GOT3 (cell line): ENCODE data around the gene RGS9.
"Not testable (repeated sequence)": the region's sequence is repeated elsewhere in the genome, so short reads cannot be mapped to it uniquely, and the experiment has no call there.

Source experiments
- DNase-seq: peaks from one replicate; lab custom pipeline; 2025; ENCODE audit warnings: mixed read lengths; lab: John Stamatoyannopoulos, UW

The RGS9 gene

GRCh38 chr17:65156835-65157565, 19.8 kb downstream of the RGS9 start:
- DNase-seq, result no peak

- DNase-seq, result no peak
These were observed 20.9 kb downstream of the RGS9 start for GRCh38 chr17:65158041-65158440.

DNA sequence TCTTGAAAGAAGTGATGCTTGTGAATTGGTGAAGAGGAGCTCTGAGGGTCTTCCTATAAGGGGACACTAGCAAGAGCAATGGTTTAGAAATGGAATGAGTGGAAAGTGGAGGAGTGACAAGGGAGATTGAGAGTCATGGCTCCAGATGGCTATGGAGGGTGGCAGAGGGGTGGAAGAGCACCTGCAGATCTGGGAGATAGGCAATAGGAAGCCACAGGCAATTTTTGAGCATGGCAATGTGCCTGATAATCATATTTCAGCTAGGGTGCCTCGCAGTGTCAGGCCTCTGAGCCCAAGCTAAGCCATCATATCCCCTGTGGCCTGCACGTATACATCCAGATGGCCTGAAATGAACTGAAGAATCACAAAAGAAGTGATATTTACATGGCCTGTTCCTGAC, 21.5 kb downstream of the RGS9 start:
- no peak for DNase-seq

DNA sequence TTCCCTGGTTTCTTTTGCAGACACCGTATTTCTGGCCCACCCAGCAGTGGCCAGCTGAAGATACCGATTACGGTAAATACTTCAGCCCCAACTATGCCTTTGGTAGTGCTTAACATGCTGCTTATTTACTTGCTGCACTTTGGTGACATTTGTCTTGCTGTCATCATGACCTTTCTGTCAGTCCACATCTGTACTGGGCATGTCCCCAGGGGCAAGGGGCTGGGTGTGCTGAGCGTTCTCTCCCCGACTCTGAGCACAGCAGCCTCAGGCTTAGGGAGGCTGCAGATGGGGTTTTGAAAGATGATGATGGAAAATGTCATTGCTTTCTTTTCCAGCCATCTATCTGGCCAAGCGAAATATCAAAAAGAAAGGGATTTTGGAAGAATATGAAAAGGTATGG, 23.3 kb downstream of the RGS9 start:
- no peak for DNase-seq

GRCh38 chr17:65163990-65164495, 26.9 kb downstream of the RGS9 start:
- DNase-seq, result no peak

GRCh38 chr17:65166787-65167186, 29.6 kb downstream of the RGS9 start:
- DNase-seq, result no peak

DNA sequence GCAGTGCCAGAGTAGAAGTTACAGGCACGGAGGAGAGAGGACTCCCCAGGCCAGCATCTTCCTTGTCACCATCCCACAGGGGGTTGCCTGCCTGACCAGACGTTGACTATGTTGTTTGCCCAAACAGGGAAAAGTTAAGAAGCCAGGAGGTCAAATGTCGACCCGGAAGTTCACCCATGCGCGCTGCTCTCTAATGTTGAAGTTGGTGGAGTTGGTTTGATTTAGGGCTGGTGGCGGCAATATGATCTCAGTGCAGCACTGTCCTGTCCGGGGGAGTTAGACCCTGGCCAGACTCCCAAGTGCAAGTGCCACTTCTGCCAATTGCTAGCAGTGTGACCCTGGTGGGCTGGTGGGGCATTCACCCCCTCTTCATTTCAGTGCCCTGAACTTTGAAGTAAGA, 30.4 kb downstream of the RGS9 start:
- DNase-seq, result no peak

DNA sequence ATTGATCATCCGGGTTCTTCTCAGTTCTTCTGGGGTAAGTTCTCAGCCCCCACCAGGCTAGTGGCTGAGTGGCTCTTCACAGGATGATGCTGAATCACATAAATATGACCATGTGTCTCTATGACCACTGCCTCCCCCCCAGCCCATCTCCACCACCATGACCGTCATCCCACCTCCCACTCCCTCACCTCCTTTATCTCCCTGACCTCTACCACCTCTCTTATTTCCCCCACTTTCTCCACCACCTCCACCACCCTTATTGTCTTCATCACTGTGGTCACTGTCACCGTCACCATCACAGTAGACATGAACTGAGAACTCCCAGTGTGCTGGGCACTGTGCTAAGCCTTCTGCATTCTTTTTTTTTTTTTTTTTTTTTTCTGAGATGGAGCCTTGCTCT, 32.5 kb downstream of the RGS9 start:
- no peak for DNase-seq

DNA sequence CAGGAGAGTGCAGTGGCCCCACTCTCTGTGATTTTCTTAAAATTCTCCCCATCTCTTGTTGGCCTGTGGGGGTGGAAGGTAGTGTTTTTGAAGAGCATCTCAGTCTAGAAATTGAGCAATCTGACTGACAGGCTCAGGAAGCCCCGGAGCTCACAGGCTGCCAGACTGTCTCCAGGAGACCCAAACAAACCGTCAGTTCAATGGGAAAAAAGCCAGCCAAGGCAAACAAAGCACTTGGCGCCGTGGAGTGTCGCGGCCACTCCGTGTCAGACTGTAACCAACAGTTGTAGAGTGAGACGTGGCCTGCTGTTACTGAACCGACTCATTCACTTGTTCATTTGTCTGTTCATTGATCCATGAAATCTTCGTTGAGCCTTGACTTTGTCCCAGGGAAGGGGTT, 33.7 kb downstream of the RGS9 start:
- DNase-seq, result no peak

DNA sequence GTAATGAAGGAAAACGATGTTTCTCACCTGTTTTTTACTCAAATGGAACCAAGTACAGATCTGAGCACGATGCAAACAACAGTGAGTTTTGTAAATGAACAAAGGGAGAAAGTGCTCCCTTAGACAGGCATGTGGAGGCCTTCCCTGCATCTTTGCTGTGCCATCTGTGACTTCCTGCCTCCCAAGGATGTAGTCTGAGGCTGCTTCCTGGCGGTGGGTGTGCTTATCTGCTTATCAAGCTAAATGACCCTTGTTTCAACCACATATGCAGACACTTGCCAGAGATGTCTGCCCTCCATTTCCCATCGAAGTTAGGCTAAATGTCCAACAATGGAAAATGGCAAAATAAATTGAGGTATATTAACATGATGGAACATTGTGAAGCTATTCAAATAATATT, 34.6 kb downstream of the RGS9 start:
- DNase-seq, result no peak

- DNase-seq, result no peak
These were observed 35.4 kb downstream of the RGS9 start for GRCh38 chr17:65172496-65173136.

GRCh38 chr17:65173284-65173793, 36.2 kb downstream of the RGS9 start:
- no peak for DNase-seq

DNA sequence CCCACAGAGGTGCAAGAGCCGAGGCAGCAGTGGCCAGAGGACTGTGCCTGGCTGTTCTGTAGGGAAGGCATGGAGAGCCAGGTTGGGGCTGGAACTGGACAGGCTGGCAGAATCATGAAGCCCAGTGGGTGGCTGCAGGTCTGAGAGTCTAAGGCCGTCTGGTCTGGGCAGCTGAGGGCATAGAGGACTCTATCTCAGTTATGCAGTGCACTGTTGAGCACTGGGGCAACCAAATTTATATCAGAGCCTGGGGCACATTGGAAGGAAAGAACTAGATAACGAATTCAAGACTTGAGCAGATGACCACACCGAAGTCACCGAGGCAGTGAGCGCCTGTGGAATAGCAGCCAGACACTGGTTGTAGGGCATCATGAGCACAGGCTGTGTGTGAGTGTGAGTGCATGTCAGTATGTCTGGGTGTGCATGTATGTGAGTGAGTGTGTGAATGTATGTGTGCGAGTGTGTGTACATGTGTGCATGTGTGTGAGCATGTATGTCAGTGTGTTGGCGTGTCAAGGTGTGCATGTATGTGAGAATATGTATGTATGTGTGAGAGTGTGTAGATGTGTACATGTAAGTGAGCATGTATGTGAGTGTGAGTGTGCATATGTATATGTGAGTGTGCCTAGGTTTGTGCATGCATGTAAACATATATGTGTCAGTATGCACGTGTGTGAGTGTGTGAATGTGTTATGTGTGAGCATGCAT, 37.0 kb downstream of the RGS9 start:
- no peak for DNase-seq

DNA sequence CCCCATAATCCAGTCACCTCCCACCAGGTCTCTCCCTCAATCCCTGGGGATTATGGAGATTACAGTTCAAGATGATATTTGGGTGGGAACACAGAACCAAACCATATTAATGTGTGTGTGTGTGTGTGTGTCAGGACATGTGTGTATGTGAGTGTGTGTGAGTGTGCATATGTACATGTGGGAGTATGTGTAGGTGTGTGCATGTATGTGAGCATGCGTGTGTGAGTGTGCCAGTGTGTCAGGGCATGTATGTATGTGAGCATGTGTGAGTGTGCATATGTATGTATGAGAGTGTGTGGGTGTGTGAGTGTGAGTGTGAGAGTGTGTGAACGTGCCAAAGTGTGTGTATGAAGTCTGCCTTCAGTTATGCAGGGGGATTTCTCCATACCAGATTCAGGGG, 37.8 kb downstream of the RGS9 start:
- DNase-seq, result no peak

- DNase-seq, result no peak
These were observed 38.8 kb downstream of the RGS9 start for GRCh38 chr17:65175952-65176351.

DNA sequence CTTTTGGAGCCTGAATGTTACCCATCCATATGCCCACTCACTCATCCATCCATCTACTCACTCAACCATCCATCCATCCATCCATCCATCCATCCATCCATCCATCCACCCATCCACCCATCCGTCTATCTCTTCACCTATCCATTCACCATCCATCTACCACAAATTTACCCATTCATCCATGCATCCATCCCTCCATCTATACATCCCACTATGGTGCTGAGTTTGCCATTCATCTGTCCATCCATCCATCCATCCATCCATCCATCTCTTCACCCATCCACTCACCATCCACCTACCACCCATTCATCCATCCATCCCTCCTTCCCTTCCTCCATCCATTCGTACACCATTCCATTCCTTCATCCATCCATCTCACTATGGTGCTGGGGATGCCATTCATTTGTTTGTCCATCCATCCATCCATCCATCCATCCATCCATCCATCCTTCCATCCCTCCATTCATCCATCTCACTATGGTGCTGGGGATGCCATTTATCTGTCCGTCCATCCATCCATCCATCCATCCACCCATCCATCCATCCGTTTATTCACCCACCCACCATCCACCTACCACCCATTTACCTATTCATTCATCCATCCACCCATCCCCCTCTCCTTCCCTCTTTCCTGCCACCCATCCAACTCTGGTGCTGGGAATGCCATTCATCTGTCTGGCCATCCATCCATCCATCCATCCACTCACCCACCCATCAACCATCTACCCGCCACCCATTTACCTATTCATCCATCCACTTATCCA, 39.7 kb downstream of the RGS9 start:
- DNase-seq, result no peak

- no peak for DNase-seq
These were observed 40.7 kb downstream of the RGS9 start for GRCh38 chr17:65177901-65178300.

- DNase-seq, result not testable (repeated sequence)
These were observed 43.1 kb downstream of the RGS9 start for GRCh38 chr17:65180276-65180675.

DNA sequence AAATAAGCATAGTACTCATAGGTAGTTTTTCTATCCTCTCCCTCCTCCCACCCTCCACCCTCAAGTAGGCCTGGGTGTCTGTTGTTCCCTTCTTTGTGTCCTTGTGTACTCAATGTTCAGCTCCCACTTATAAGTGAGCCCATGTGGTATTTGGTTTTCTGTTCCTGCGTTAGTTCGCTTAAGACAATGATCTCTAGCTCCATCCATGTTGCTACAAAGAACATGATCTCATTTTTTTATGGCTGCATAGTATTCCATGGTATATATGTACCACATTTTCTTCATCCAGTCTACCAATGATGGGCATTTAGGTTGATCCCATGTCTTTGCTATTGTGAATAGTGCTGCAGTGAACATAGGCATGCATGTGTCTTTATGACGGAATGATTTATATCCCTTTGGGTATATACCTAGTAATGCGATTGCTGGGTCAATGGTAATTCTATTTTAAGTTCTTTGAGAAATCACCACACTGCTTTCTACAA, 43.6 kb downstream of the RGS9 start:
- DNase-seq, result not testable (repeated sequence)

- no peak for DNase-seq
These were observed 44.3 kb downstream of the RGS9 start for GRCh38 chr17:65181237-65182061.

- no peak for DNase-seq
These were observed 45.1 kb downstream of the RGS9 start for GRCh38 chr17:65182233-65182632.
